Keratinocyte (primary cell): ENCODE data around the gene RGPD5. TPM values are rescaled to one million over a fixed set of nuclear protein-coding genes. Genes with fewer than 3 reads are reported as not detected.
"Not testable (repeated sequence)": the region's sequence is repeated elsewhere in the genome, so short reads cannot be mapped to it uniquely, and the experiment has no call there.

ENCODE experiments used
- DNase-seq: peaks from one replicate; pipeline ENCODE4 v3.0.0-alpha.2; 2011; ENCODE audit warnings: low read depth, missing footprints, low spot score
- FAIRE-seq: peaks from 2 replicates; lab custom pipeline; 2011; peaks lifted over from hg19 to GRCh38; lab: Jason Lieb, UNC
- H2AFZ ChIP-seq: 2 replicates; pipeline ENCODE4 v1.6.0; 2012; ENCODE audit warnings: low read length, control low read depth, inconsistent platforms; ENCODE audit not compliant: control insufficient read depth
- H3K27ac ChIP-seq: 2 replicates; pipeline ENCODE4 v1.5.1; 2011; ENCODE audit warnings: low read length; ENCODE audit not compliant: control insufficient read depth, insufficient read depth
- H3K27me3 ChIP-seq: 3 replicates; pipeline ENCODE4 v1.6.0; 2011; ENCODE audit warnings: low read length; ENCODE audit not compliant: control insufficient read depth, insufficient read depth; ENCODE audit errors: extremely low read depth
- H3K36me3 ChIP-seq, 2 experiments: 2 replicates in 1 of 2; 3 replicates in 1 of 2; pipeline ENCODE4 v1.5.1; 2011; ENCODE audit warnings: low read length in 2 of 2, mild to moderate bottlenecking in 1 of 2; ENCODE audit not compliant: control insufficient read depth in 2 of 2, insufficient read depth in 2 of 2; ENCODE audit errors: extremely low read depth in 1 of 2
- H3K4me1 ChIP-seq: 3 replicates; pipeline ENCODE4 v1.5.1; 2011; ENCODE audit warnings: low read length; ENCODE audit not compliant: control insufficient read depth, insufficient read depth; ENCODE audit errors: extremely low read depth
- H3K4me2 ChIP-seq: 3 replicates; pipeline ENCODE4 v1.6.0; 2011; ENCODE audit warnings: low read depth, low read length; ENCODE audit not compliant: control insufficient read depth, insufficient read depth; ENCODE audit errors: extremely low read depth
- H3K4me3 ChIP-seq, 3 experiments: fragments of 200-600 bp in 1 of 3; sonication (generic) in 1 of 3; 2 replicates in 2 of 3; 3 replicates in 1 of 3; pipeline ENCODE4 v1.5.1; 2011 to 2016; ENCODE audit warnings: low read length in 3 of 3, mild to moderate bottlenecking in 3 of 3, control low read depth in 2 of 3, inconsistent platforms in 1 of 3, low read depth in 1 of 3, mixed read lengths in 1 of 3, mixed run types in 1 of 3, moderate library complexity in 1 of 3; ENCODE audit not compliant: control insufficient read depth in 2 of 3, insufficient read depth in 2 of 3; ENCODE audit errors: extremely low read depth in 1 of 3
- H3K79me2 ChIP-seq: 2 replicates; pipeline ENCODE4 v1.6.0; 2012; ENCODE audit warnings: low read length; ENCODE audit not compliant: control insufficient read depth, insufficient read depth
- H3K9ac ChIP-seq: 3 replicates; pipeline ENCODE4 v1.6.0; 2011; ENCODE audit warnings: low read length; ENCODE audit not compliant: control insufficient read depth, insufficient read depth; ENCODE audit errors: extremely low read depth
- H3K9me1 ChIP-seq: 3 replicates; pipeline ENCODE4 v1.6.0; 2011; ENCODE audit warnings: low read length; ENCODE audit not compliant: control insufficient read depth, insufficient read depth; ENCODE audit errors: extremely low read depth
- H3K9me3 ChIP-seq: 2 replicates; pipeline ENCODE4 v1.5.1; 2012; ENCODE audit warnings: low read depth, low read length; ENCODE audit not compliant: control insufficient read depth
- H4K20me1 ChIP-seq: 3 replicates; pipeline ENCODE4 v1.6.0; 2011; ENCODE audit warnings: low read length; ENCODE audit not compliant: control insufficient read depth, insufficient read depth; ENCODE audit errors: extremely low read depth
- dilution Hi-C: fragments of 300-500 bp; cut with MboI; formaldehyde crosslinking; loops from one replicate; pipeline ENCODE4 v1.7.0; 2020; ENCODE audit warnings: low sequenced_read_pairs; ENCODE audit not compliant: extremely low pct_ligation_motif_present
- polyA plus RNA-seq, 5 experiments: library from polyadenylated mRNA; depleted of rRNA in 3 of 5; stranded (reverse) in 3 of 5; stranded (forward) in 1 of 5; unstranded in 1 of 5; fragments of >200 nt; gene quantifications; 1 replicate in 1 of 5; 2 replicates in 3 of 5; 3 replicates in 1 of 5; pipeline versions ENCODE4 v1.2.1 to v1.2.3, GENCODE V29; 2011 to 2012; ENCODE audit warnings: missing spikeins in 2 of 5, low read depth in 1 of 5, low replicate concordance in 1 of 5

The RGPD5 gene
- polyA plus RNA-seq, 1 donor (not counting 4 experiments of a cell fraction or from before 2014, with no cell fraction given): 8.8 TPM

- H3K27ac ChIP-seq, H3K9ac ChIP-seq, FAIRE-seq, H3K4me2 ChIP-seq, H4K20me1 ChIP-seq, H3K27me3 ChIP-seq, DNase-seq, H3K79me2 ChIP-seq, H3K4me1 ChIP-seq, H3K4me3 ChIP-seq, H3K36me3 ChIP-seq, H2AFZ ChIP-seq, dilution Hi-C loops, H3K9me3 ChIP-seq, H3K9me1 ChIP-seq: not testable (repeated sequence)
Observed at GRCh38 chr2:109761043-109761454, 33.1 kb upstream of the RGPD5 start.

- H3K36me3 ChIP-seq, H3K27ac ChIP-seq, H3K4me1 ChIP-seq, H3K9me3 ChIP-seq, H3K4me2 ChIP-seq, dilution Hi-C loops, FAIRE-seq, H3K9ac ChIP-seq, H2AFZ ChIP-seq, DNase-seq, H3K4me3 ChIP-seq, H3K9me1 ChIP-seq, H3K79me2 ChIP-seq, H4K20me1 ChIP-seq, H3K27me3 ChIP-seq: not testable (repeated sequence)
Observed at GRCh38 chr2:109761976-109762375, 32.1 kb upstream of the RGPD5 start.

GRCh38 chr2:109766074-109766473 lies 28.0 kb upstream of the RGPD5 start:
- DNase-seq, H4K20me1 ChIP-seq, H2AFZ ChIP-seq, H3K36me3 ChIP-seq, H3K4me2 ChIP-seq, H3K79me2 ChIP-seq, FAIRE-seq, H3K9me1 ChIP-seq, dilution Hi-C loops, H3K4me1 ChIP-seq, H3K27me3 ChIP-seq, H3K4me3 ChIP-seq, H3K27ac ChIP-seq, H3K9ac ChIP-seq, H3K9me3 ChIP-seq: not testable (repeated sequence)

GRCh38 chr2:109766886-109767578 lies 27.1 kb upstream of the RGPD5 start:
- H3K27ac ChIP-seq, H3K9ac ChIP-seq, H3K4me3 ChIP-seq, H3K4me2 ChIP-seq, dilution Hi-C loops, H4K20me1 ChIP-seq, DNase-seq, H3K27me3 ChIP-seq, H2AFZ ChIP-seq, H3K79me2 ChIP-seq, H3K9me3 ChIP-seq, FAIRE-seq, H3K9me1 ChIP-seq, H3K4me1 ChIP-seq, H3K36me3 ChIP-seq: not testable (repeated sequence)

- H3K27me3 ChIP-seq, H3K27ac ChIP-seq, dilution Hi-C loops, H3K9ac ChIP-seq, H3K9me1 ChIP-seq, H3K4me2 ChIP-seq, H3K4me3 ChIP-seq, H2AFZ ChIP-seq, DNase-seq, H3K79me2 ChIP-seq, H4K20me1 ChIP-seq, H3K36me3 ChIP-seq, H3K4me1 ChIP-seq, H3K9me3 ChIP-seq, FAIRE-seq: not testable (repeated sequence)
Observed at GRCh38 chr2:109768934-109769333, 25.2 kb upstream of the RGPD5 start.
